Measurements from ENCODE around the gene SERAC1.
A peak's percentile ranks its signal among the peaks of the same experiment; 100 is the strongest.

SERAC1 gene

GRCh38 chr6:158076548-158076947, 91.5 kb downstream of the SERAC1 start:
- DNase-seq: no peak

DNA sequence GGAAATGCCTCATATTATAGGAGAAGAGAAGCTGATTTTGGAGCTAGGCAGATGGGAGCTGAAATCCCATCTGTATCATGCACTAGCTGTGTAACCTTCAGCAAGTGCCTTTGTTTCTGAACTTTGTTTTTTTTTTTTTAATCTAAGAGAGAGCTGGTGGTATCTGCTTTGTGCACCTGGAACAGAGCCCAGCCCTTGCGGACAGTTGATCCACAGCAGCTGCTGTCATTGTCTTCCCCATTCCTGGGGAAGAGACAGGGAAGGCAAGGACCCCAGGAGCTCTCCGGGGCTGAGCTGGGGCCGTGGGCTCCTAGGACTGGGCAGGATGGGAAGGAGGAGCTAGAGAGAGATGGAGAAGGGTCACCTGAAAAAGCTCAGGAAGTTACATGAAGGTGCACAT, 94.3 kb downstream of the SERAC1 start:
- no peak for DNase-seq

DNA sequence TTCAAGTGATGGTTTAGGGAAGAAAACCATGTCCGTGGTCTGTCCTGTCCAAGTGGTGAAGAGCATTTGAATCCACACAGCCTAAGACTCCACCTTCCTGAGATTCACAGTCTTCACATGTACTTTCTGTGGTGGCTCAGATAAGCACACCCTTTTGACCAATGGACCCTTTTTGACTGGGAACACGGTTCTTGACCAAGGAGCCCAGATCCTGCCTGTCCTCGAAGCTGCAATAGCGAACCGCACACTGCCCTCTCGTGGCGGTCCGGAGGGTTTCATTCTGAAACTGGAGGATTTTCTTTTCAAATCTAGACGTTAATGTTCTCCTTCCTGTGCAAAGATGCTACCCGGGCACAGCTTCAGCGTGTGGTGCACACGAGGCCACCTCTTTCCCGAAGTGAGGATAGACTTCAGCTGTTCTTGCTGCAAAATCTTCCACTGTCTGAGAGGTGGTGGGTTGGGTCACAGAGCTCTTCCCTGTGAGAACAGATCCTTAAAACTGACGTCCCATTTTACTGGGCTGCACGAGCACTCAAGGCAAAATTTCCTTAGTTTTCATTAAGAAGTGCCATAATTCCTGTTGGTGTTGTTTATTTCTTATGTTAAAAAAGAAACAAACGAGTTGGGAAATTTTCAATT, 95.9 kb downstream of the SERAC1 start:
- peak; percentile 75 to 87 (median 80) for DNase-seq

GRCh38 chr6:158071121-158072082, 96.7 kb downstream of the SERAC1 start:
- no peak for DNase-seq

- DNase-seq: no peak
Measured at GRCh38 chr6:158070513-158070912, 97.5 kb downstream of the SERAC1 start.

DNA sequence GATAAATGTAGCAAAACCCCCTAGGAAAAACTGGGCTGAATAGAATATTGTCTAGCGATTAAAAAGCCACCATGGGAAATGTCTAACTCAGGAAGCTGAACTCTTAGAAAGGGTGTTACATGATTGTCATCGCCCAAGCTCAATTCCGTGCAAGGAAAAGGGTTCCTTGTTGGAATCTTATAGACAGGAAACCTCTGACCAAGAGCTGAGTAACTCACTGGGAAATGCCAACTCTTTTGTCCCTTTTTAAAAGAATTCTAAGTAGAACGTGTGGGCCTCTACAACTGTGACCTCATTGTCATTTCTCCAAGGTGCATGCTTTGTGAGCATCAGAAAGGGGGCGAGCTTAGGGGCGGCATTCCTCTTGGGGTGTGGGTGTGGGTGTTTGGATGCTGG, 98.3 kb downstream of the SERAC1 start:
- DNase-seq: no peak

DNA sequence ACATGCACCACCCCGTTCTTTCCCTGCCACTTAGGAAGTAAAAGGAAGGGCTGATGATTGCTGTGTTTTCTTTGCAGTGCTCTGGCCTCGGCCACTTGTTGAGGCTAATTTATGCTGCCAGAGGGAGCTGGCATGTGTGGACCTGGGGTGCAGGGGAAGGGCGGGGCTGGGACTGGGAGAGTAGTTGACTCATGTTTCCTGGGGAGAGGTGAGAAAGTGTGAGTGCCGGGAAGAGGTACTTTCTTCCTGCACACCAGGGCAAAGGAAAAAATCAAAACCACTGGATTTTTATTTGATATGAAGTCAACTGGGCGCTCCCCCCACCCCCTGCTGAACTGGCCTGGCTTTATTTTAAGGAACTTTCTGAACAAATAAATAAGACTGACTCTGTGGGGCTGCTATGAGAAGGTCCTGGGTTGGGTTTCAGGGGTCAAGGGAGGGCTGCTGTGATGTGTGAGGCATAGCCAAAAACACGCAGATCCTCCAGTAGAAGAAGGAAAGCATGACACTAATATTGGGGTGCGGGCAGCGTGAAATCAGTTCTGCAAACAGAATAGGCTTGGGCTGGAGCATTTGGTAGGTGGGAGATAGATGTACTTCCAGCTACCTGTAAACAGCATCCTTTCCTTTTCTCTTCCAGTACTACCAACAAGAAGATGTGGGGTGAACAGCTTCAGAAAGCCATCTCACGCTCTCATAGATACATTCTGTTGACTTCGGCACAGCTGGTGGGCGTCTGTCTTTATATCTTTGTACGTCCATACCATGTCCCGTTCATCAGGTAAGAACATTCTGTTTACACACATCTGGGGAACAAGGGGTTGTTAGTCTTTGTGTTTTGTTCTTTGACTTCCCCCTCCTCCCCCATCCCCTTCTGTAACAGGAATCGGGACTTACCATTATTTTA, 98.9 kb downstream of the SERAC1 start:
- no peak for DNase-seq

GRCh38 chr6:158068156-158068892, 99.7 kb downstream of the SERAC1 start:
- DNase-seq: no peak

DNA sequence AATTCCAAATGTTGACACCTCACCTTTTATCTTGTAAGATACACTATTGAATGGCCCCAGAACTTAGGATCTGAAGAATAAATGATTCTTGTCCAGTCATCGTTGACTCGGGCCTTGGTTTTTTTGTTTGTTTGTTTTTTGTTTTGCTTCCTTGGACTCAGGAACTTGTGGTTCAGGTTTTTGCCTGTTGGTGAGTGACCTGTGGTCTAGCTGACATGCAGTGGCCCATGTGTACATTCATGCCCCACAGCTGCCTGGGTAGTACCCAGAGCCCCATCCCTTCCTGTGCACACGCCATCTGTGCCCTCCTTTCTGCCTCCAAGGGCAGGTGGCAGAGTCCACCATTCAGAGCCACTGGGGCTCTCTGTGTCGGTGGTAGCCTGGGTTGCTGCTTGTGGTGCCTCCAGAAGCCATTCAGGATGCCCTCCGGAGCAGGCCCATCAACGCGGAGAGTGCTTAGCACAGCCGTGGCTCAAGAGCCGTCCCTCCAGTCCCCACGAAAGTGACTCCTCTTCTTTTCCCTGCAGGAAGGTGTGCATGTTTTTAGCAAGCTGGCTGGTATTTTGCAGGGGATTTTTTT, 100.5 kb downstream of the SERAC1 start:
- DNase-seq: no peak

DNA sequence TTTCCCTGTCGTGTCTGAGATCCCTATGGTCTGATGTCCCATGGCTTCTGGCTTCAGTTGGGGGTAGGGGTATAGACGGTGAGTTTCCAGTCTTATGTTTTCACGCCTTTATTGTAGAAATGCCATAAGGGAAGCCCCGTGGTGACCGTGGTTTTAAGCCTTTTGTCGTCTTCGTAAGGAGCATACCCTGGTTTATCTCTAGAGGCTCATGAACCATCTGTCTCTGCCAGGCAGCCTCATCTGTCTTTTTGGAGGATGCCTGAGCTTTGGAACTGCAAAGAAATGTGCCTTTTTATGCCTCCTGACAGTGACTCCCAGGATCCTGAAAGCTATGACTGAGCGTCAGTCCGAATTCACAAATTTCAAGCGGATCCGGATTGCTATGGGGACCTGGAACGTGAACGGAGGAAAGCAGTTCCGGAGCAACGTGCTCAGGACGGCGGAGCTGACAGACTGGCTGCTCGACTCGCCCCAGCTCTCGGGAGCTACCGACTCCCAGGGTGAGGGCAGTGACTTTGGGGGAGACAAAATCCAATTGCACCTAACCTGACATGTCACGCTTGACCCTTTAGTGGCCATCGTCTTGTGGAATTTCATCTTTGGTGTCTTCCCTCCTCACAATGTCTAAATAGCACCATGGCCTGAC, 101.8 kb downstream of the SERAC1 start:
- DNase-seq: no peak

- DNase-seq: no peak
Measured at GRCh38 chr6:158064725-158065251, 103.3 kb downstream of the SERAC1 start.

DNA sequence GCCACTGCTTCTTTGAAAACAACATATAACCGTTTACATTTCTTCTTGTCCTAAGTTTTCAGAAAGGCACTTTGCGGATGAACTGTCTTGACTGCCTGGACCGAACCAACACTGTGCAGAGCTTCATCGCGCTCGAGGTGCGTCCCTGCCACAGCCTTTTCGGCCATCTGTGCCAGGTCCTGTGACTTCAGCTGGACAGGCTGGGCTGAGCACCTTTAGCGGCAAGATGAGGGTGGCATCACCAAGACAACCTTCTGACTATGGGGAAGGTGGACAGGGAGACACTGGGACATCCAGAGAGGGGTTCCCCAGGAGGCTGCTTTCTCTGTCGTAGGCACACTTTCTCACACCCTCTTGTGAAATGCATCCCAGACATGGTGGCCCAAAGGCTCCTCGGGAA, 104.3 kb downstream of the SERAC1 start:
- no peak for DNase-seq

GRCh38 chr6:158061709-158062461, 106.2 kb downstream of the SERAC1 start:
- DNase-seq: no peak

GRCh38 chr6:158061361-158061708, 106.7 kb downstream of the SERAC1 start:
- DNase-seq: no peak

DNA sequence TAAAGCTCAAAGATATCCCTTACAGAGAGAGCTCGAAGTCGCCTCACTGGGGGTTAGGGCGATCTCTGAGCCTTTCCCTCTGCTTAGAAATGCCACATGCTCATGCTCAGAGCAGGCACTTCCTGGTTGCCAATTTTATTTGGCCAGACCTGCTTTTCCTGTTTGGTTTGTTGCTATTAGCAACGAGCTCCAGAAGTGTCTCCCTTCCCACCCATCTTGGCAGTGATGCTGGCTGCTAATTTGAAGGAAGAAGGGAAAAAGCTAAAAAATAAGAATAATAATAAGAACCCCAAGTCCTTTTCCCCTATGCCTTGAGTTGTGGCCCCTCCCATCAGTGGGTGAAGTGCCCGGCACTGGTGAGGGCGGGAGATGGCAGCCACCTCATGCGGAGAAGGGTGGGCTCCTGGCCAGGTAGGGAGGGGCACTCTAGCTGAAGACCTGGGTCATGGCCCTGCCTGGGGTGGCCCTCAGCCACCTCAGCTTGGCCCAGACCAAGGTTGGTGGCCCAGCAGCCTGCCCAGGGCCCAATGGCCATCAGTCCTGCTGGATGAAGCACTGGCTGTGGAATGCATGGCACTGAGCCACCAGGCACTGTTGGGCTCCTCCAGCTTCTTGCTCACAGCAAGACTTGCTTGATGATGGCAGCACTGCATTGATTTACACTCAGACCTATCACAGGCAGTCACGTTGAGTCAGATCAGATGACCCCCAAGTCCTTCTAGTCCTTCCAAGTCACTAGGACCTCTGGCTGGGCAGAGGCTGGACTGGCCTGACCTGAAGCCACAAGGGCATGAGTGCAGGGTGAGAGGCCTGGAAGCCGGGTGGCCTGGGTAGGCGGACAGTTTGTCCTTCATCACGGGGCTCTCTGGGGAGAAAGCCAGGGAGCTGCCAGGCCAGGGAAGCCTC, 107.4 kb downstream of the SERAC1 start:
- DNase-seq: peak; percentile 49 to 72 (median 57)
